ENCODE measurements around the gene PPP1R14C. TPM values are rescaled to one million over a fixed set of nuclear protein-coding genes. Genes with fewer than 3 reads are reported as not detected.

PPP1R14C gene
- total and polyA plus RNA-seq, 2 donors (not counting 3 experiments of a cell fraction or from before 2014, with no cell fraction given): not detected

DNA sequence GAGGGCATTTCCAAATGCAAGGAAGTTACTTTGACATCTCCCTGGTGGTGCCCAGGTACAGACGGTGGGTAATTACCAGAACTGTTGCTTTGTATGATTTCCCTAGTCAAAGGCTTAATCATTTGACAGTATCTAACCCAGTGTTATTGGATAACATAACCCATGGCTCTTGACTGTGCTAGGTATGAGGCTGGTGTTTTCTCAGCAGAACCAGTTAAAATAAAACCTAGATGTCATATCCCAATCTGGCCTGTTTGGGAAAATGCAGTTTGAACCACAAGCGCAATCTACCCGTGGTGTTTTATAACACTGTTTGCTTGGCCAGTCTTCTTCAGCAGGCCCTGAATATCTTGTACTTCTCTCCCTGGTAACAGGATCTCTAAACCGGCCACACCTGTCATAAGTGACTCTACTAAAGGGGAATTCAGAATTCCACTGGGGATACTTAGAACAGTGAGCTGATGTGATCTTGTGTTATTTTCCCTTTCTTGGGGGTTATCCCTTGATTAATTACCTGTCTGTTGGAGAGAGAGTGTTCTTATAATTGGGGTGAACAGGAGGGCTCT lies 32.8 kb downstream of the PPP1R14C start:
- H3K36me3 ChIP-seq (ENCODE audit: control insufficient read depth in 2 of 2, extremely low read depth in 1 of 2, insufficient read depth in 2 of 2, low read length in 2 of 2): no peaks in the 10 kb centered on the region
- TF ChIP-seq POLR2A (IDR thresholded peaks at IDR 0.05; ENCODE audit: low read depth, low read length): no peak
- TF ChIP-seq POLR2AphosphoS5 (IDR thresholded peaks at IDR 0.05; ENCODE audit: insufficient read depth, low read depth, low read length): no peak
- TF ChIP-seq, protein P1, sequence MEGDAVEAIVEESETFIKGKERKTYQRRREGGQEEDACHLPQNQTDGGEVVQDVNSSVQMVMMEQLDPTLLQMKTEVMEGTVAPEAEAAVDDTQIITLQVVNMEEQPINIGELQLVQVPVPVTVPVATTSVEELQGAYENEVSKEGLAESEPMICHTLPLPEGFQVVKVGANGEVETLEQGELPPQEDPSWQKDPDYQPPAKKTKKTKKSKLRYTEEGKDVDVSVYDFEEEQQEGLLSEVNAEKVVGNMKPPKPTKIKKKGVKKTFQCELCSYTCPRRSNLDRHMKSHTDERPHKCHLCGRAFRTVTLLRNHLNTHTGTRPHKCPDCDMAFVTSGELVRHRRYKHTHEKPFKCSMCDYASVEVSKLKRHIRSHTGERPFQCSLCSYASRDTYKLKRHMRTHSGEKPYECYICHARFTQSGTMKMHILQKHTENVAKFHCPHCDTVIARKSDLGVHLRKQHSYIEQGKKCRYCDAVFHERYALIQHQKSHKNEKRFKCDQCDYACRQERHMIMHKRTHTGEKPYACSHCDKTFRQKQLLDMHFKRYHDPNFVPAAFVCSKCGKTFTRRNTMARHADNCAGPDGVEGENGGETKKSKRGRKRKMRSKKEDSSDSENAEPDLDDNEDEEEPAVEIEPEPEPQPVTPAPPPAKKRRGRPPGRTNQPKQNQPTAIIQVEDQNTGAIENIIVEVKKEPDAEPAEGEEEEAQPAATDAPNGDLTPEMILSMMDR (IDR thresholded peaks at IDR 0.05; ENCODE audit: extremely low read depth in 1 of 2, insufficient read depth in 1 of 2, low read depth in 1 of 2, low read length in 2 of 2): no peak
- no peak for TF ChIP-seq JUN (IDR thresholded peaks at IDR 0.05; ENCODE audit: borderline replicate concordance, insufficient read depth, insufficient read length, low read depth)
- TF ChIP-seq GATA2 (IDR thresholded peaks at IDR 0.05; ENCODE audit: insufficient read depth, insufficient read length, low read depth, low read length): no peak
- TF ChIP-seq MYC (IDR thresholded peaks at IDR 0.05; ENCODE audit: low read depth, low read length): no peak
- dilution Hi-C loops (cut with MboI; ENCODE audit: extremely low pct_ligation_motif_present, low sequenced_read_pairs): no loop called here
- H3K79me2 ChIP-seq (ENCODE audit: control insufficient read depth, insufficient read depth, low read length): no peaks in the 10 kb centered on the region
- H3K9me1 ChIP-seq (replicated peaks; ENCODE audit: control insufficient read depth, extremely low read depth, insufficient read depth, low read length): no peaks in the 10 kb centered on the region
- intact Hi-C loops (cut with micrococcal nuclease): no loop called here
- DNase-seq (ENCODE audit: low read depth, low spot score) (no peak), FAIRE-seq (no peak)
- no peak overlapping the region for H2AFZ ChIP-seq (ENCODE audit: low read depth, low read length)
- H3K27ac ChIP-seq (ENCODE audit: insufficient read depth, low read depth, low read length): no peak overlapping the region
- H3K9me3 ChIP-seq (replicated peaks; ENCODE audit: control insufficient read depth, insufficient read depth, low read length): no peaks in the 10 kb centered on the region
- no peak overlapping the region for H3K9ac ChIP-seq (replicated peaks; ENCODE audit: extremely low read depth, insufficient read depth, low read length)
- no peak overlapping the region for H3K4me3 ChIP-seq (replicated peaks in 1 of 3; ENCODE audit: insufficient read depth in 1 of 3, low read depth in 1 of 3, low read length in 3 of 3)
- CTCF ChIA-PET: no interaction called here
- no peak overlapping the region for H3K4me2 ChIP-seq (ENCODE audit: insufficient read depth, low read length)
- POLR2A ChIA-PET: no interaction called here
- no peaks in the 10 kb centered on the region for H4K20me1 ChIP-seq (replicated peaks; ENCODE audit: control insufficient read depth, extremely low read depth, insufficient read depth, low read length)
- no TSS peak for BruUV-seq (replicated peaks)
- H3K27me3 ChIP-seq (ENCODE audit: control insufficient read depth in 2 of 2, insufficient read depth in 2 of 2, low read length in 2 of 2): no peaks in the 10 kb centered on the region
- H3K4me1 ChIP-seq (ENCODE audit: control insufficient read depth, extremely low read depth, insufficient read depth, low read length): no peaks in the 10 kb centered on the region

DNA sequence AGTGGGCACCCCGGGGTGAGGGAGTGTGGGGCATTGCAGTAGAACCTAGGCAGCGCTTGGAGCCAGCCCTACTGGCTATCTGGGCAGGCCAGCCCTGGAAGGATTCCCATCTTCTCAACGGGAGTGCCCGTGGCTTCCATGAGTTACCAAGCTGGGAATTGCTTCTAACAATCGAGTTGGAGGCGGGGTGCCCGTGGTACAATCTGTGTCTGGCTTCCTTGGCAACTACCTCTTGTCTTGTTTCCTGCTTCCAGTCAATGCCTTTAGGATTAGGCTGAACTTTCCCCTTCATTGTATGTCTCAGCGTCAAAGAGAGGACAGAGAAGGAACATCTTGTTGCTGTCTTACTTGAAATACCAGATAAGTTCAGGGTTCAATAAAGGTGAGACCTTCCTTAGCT lies 33.3 kb downstream of the PPP1R14C start:
- no peak overlapping the region for H2AFZ ChIP-seq (ENCODE audit: low read depth, low read length)
- BruUV-seq (replicated peaks): no TSS peak
- H3K9ac ChIP-seq (replicated peaks; ENCODE audit: extremely low read depth, insufficient read depth, low read length): no peak overlapping the region
- H3K9me3 ChIP-seq (replicated peaks; ENCODE audit: control insufficient read depth, insufficient read depth, low read length): no peaks in the 10 kb centered on the region
- no peak for DNase-seq (ENCODE audit: low read depth, low spot score)
- FAIRE-seq: no peak
- H3K4me2 ChIP-seq (ENCODE audit: insufficient read depth, low read length): no peak overlapping the region
- intact Hi-C loops (cut with micrococcal nuclease): no loop called here
- dilution Hi-C loops (cut with MboI; ENCODE audit: extremely low pct_ligation_motif_present, low sequenced_read_pairs): no loop called here
- ChIA-PET POLR2A (no interaction called here), CTCF (no interaction called here)
- H4K20me1 ChIP-seq (replicated peaks; ENCODE audit: control insufficient read depth, extremely low read depth, insufficient read depth, low read length): no peaks in the 10 kb centered on the region
- H3K9me1 ChIP-seq (replicated peaks; ENCODE audit: control insufficient read depth, extremely low read depth, insufficient read depth, low read length): no peaks in the 10 kb centered on the region
- TF ChIP-seq MYC (IDR thresholded peaks at IDR 0.05; ENCODE audit: low read depth, low read length) (no peak), JUN (IDR thresholded peaks at IDR 0.05; ENCODE audit: borderline replicate concordance, insufficient read depth, insufficient read length, low read depth) (no peak), POLR2A (IDR thresholded peaks at IDR 0.05; ENCODE audit: low read depth, low read length) (no peak), EZH2 (IDR thresholded peaks at IDR 0.05; ENCODE audit: borderline replicate concordance, low read depth, low read length, severe bottlenecking) (no peak), FOS (IDR thresholded peaks at IDR 0.05; ENCODE audit: borderline replicate concordance, insufficient read depth, low read length) (no peak)
- TF ChIP-seq, protein P2, sequence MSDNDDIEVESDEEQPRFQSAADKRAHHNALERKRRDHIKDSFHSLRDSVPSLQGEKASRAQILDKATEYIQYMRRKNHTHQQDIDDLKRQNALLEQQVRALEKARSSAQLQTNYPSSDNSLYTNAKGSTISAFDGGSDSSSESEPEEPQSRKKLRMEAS (IDR thresholded peaks at IDR 0.05; ENCODE audit: insufficient read depth, insufficient read length): no peak
- TF ChIP-seq, protein P1 (IDR thresholded peaks at IDR 0.05; ENCODE audit: extremely low read depth in 1 of 2, insufficient read depth in 1 of 2, low read depth in 1 of 2, low read length in 2 of 2): no peak
- no peak overlapping the region for H3K27ac ChIP-seq (ENCODE audit: insufficient read depth, low read depth, low read length)
- H3K4me3 ChIP-seq (replicated peaks in 1 of 3; ENCODE audit: insufficient read depth in 1 of 3, low read depth in 1 of 3, low read length in 3 of 3): no peak overlapping the region
- H3K4me1 ChIP-seq (ENCODE audit: control insufficient read depth, extremely low read depth, insufficient read depth, low read length): no peaks in the 10 kb centered on the region
- no peaks in the 10 kb centered on the region for H3K79me2 ChIP-seq (ENCODE audit: control insufficient read depth, insufficient read depth, low read length)
- H3K27me3 ChIP-seq (ENCODE audit: control insufficient read depth in 2 of 2, insufficient read depth in 2 of 2, low read length in 2 of 2): no peaks in the 10 kb centered on the region
- H3K36me3 ChIP-seq (ENCODE audit: control insufficient read depth in 2 of 2, extremely low read depth in 1 of 2, insufficient read depth in 2 of 2, low read length in 2 of 2): no peaks in the 10 kb centered on the region

Data from endothelial cell of umbilical vein (primary cell).